Mononuclear cell (primary cell): ENCODE measurements around the gene ENHO. TPM values are rescaled to one million over a fixed set of nuclear protein-coding genes. Genes with fewer than 3 reads are reported as not detected.
"Not testable (repeated sequence)": the region's sequence is repeated elsewhere in the genome, so short reads cannot be mapped to it uniquely, and the experiment has no call there.

Source experiments
- H3K27me3 ChIP-seq: 2 replicates; pipeline ENCODE4 v1.6.0; 2011; ENCODE audit warnings: low read length, control low read depth; ENCODE audit not compliant: insufficient read depth
- H3K4me1 ChIP-seq: 2 replicates; pipeline ENCODE4 v1.5.1; 2011; ENCODE audit warnings: mild to moderate bottlenecking, low read length, control low read depth; ENCODE audit not compliant: insufficient read depth
- H3K4me3 ChIP-seq: 2 replicates; pipeline ENCODE4 v1.5.1; 2011; ENCODE audit warnings: mild to moderate bottlenecking, low read length, moderate library complexity
- H3K9me3 ChIP-seq: 2 replicates; pipeline ENCODE4 v1.5.1; 2011; ENCODE audit warnings: low read depth, mild to moderate bottlenecking, control low read depth, low read length
- total RNA-seq: library from RNA; depleted of rRNA; stranded (reverse); fragments of >200 nt; gene quantifications from one replicate; pipeline ENCODE4 v1.2.3, GENCODE V29; 2012

ENHO gene
- total RNA-seq, 1 donor: 0.63 TPM

GRCh38 chr9:34550681-34551270, 28.0 kb upstream of the ENHO start:
- no peak overlapping the region for H3K4me3 ChIP-seq
- H3K27me3 ChIP-seq: no peaks in the 10 kb centered on the region

GRCh38 chr9:34550016-34550680, 27.4 kb upstream of the ENHO start:
- Histone ChIP-seq H3K9me3 (no peaks in the 10 kb centered on the region), H3K27me3 (no peaks in the 10 kb centered on the region), H3K4me3 (no peak overlapping the region), H3K4me1 (no peaks in the 10 kb centered on the region)

More at GRCh38 chr9:34550681-34551270, 28.0 kb upstream of the ENHO start:
- Histone ChIP-seq H3K4me1 (no peaks in the 10 kb centered on the region), H3K9me3 (no peaks in the 10 kb centered on the region)

- Histone ChIP-seq H3K27me3 (no peaks in the 10 kb centered on the region), H3K4me3 (no peak overlapping the region), H3K4me1 (no peaks in the 10 kb centered on the region), H3K9me3 (no peaks in the 10 kb centered on the region)
These were observed 26.6 kb upstream of the ENHO start for GRCh38 chr9:34549407-34549732.

- H3K4me1 ChIP-seq: no peaks in the 10 kb centered on the region
- no peak overlapping the region for H3K4me3 ChIP-seq
- no peaks in the 10 kb centered on the region for H3K9me3 ChIP-seq
- peaks cover 2% of the 10 kb centered on the region for H3K27me3 ChIP-seq
These were observed 25.3 kb upstream of the ENHO start for GRCh38 chr9:34547960-34548611.

- no peak overlapping the region for H3K4me3 ChIP-seq
- H3K27me3 ChIP-seq: peaks cover 2% of the 10 kb centered on the region
- no peaks in the 10 kb centered on the region for H3K4me1 ChIP-seq
- H3K9me3 ChIP-seq: no peaks in the 10 kb centered on the region
These were observed 24.3 kb upstream of the ENHO start for GRCh38 chr9:34546834-34547827.

GRCh38 chr9:34546102-34546833, 23.5 kb upstream of the ENHO start:
- Histone ChIP-seq H3K4me3 (no peak overlapping the region), H3K4me1 (no peaks in the 10 kb centered on the region), H3K9me3 (no peaks in the 10 kb centered on the region), H3K27me3 (peaks cover 2% of the 10 kb centered on the region)

- H3K9me3 ChIP-seq: no peaks in the 10 kb centered on the region
- H3K4me1 ChIP-seq: no peaks in the 10 kb centered on the region
- no peak overlapping the region for H3K4me3 ChIP-seq
- H3K27me3 ChIP-seq: peaks cover 2% of the 10 kb centered on the region
These were observed 22.7 kb upstream of the ENHO start for GRCh38 chr9:34545497-34545896.

- no peak overlapping the region for H3K4me3 ChIP-seq
- peaks cover 2% of the 10 kb centered on the region for H3K27me3 ChIP-seq
- no peaks in the 10 kb centered on the region for H3K9me3 ChIP-seq
- H3K4me1 ChIP-seq: no peaks in the 10 kb centered on the region
These were observed 21.2 kb upstream of the ENHO start for GRCh38 chr9:34544035-34544434.

- Histone ChIP-seq H3K4me3 (no peak overlapping the region), H3K27me3 (peaks cover 2% of the 10 kb centered on the region), H3K9me3 (no peaks in the 10 kb centered on the region), H3K4me1 (no peaks in the 10 kb centered on the region)
These were observed 18.8 kb upstream of the ENHO start for GRCh38 chr9:34541540-34541939.

- Histone ChIP-seq H3K4me3 (no peak overlapping the region), H3K27me3 (peaks cover 4% of the 10 kb centered on the region), H3K4me1 (no peaks in the 10 kb centered on the region), H3K9me3 (no peaks in the 10 kb centered on the region)
These were observed 18.0 kb upstream of the ENHO start for GRCh38 chr9:34540827-34541226.

- Histone ChIP-seq H3K4me3 (no peak overlapping the region), H3K27me3 (peaks cover 5% of the 10 kb centered on the region), H3K9me3 (no peaks in the 10 kb centered on the region), H3K4me1 (no peaks in the 10 kb centered on the region)
These were observed 13.9 kb upstream of the ENHO start for GRCh38 chr9:34536685-34537084.

GRCh38 chr9:34532041-34532440, 9.3 kb upstream of the ENHO start:
- H3K27me3 ChIP-seq, H3K9me3 ChIP-seq, H3K4me1 ChIP-seq, H3K4me3 ChIP-seq: not testable (repeated sequence)

GRCh38 chr9:34526026-34526425, 3.2 kb upstream of the ENHO start:
- peaks cover 8% of the 10 kb centered on the region for H3K27me3 ChIP-seq
- peaks cover 14% of the 10 kb centered on the region for H3K4me1 ChIP-seq
- H3K4me3 ChIP-seq: no peak overlapping the region
- H3K9me3 ChIP-seq: no peaks in the 10 kb centered on the region

- Histone ChIP-seq H3K4me3 (no peak overlapping the region), H3K9me3 (no peaks in the 10 kb centered on the region), H3K27me3 (peaks cover 8% of the 10 kb centered on the region), H3K4me1 (peaks cover 14% of the 10 kb centered on the region)
These were observed 1.6 kb upstream of the ENHO start for GRCh38 chr9:34524349-34524748.
